Transverse colon (tissue), 4 donors: ENCODE data around the gene C9orf152. TPM values are rescaled to one million over a fixed set of nuclear protein-coding genes. Genes with fewer than 3 reads are reported as not detected.

ENCODE experiments used
- DNase-seq: peaks from one replicate; pipeline ENCODE4 v3.0.0-alpha.2; 2019
- H3K27ac ChIP-seq, 4 donors: fragments of 200-600 bp; sonication (generic); 2 replicates each; pipeline ENCODE4 v1.5.1; 2016 to 2018; ENCODE audit warnings: inconsistent platforms in 4 of 4
- H3K27me3 ChIP-seq: fragments of 200-600 bp; sonication (generic); 2 replicates; pipeline ENCODE4 v1.5.1; 2017; ENCODE audit warnings: inconsistent platforms
- H3K36me3 ChIP-seq, 4 donors: fragments of 200-600 bp; sonication (generic); 2 replicates each; pipeline ENCODE4 v1.5.1; 2017 to 2019; ENCODE audit warnings: inconsistent platforms in 4 of 4
- H3K4me1 ChIP-seq, 4 donors: fragments of 200-600 bp; sonication (generic); 2 replicates each; pipeline ENCODE4 v1.5.1; 2017 to 2020; ENCODE audit warnings: inconsistent platforms in 4 of 4
- H3K4me3 ChIP-seq, 4 donors: fragments of 200-600 bp; sonication (generic); 1 replicate in 1 of 4; 2 replicates in 3 of 4; pipeline versions ENCODE4 v1.5.1 to v1.6.1; 2017 to 2019; ENCODE audit warnings: inconsistent platforms in 4 of 4
- H3K9me3 ChIP-seq, 2 donors: fragments of 200-600 bp; sonication (generic); 2 replicates each; pipeline ENCODE4 v1.5.1; 2017 to 2019; ENCODE audit warnings: inconsistent platforms in 2 of 2
- CTCF ChIP-seq, 5 experiments: fragments of 200-600 bp in 3 of 5; fragments of 450-650 bp in 2 of 5; sonication (generic) in 3 of 5; IDR thresholded peaks; 1 replicate in 2 of 5; 2 replicates in 3 of 5; pipeline ENCODE4 v1.5.1; 2016 to 2017; ENCODE audit warnings: antibody characterized with exemption in 5 of 5, inconsistent platforms in 3 of 5, mild to moderate bottlenecking in 2 of 5, moderate library complexity in 1 of 5
- EP300 ChIP-seq: sonication (generic); formaldehyde crosslinking; IDR thresholded peaks from one replicate; pipeline ENCODE4 v1.6.1; 2017; ENCODE audit warnings: antibody characterized with exemption, low read depth
- POLR2A ChIP-seq: fragments of 450-650 bp; IDR thresholded peaks from one replicate; pipeline ENCODE4 v1.6.1; 2016; ENCODE audit warnings: antibody characterized with exemption, mild to moderate bottlenecking, moderate library complexity
- POLR2AphosphoS5 ChIP-seq, 3 donors: sonication (generic); formaldehyde crosslinking; IDR thresholded peaks; one replicate each; pipeline ENCODE4 v1.6.1; 2016; ENCODE audit warnings: antibody characterized with exemption in 3 of 3
- WGBS, 2 donors: methylation state at CpG; one replicate each; pipeline ENCODE4 v1.1.5; 2018; ENCODE audit warnings: low coverage in 1 of 2; 5-methylcytosine and 5-hydroxymethylcytosine counted together
- in situ Hi-C, 4 donors: fragments of 200-750 bp; cut with MboI; loops; one replicate each; pipeline versions ENCODE4 v1.15.0 to v1.15.1; 2017; ENCODE audit warnings: low sequenced_read_pairs in 3 of 4, low pct_ligation_motif_present in 1 of 4, low pct_unique_long_range_greater_than_20kb in 1 of 4
- intact Hi-C: fragments of 100-400 bp; cut with DNase I; formaldehyde crosslinking; loops from one replicate; pipeline ENCODE4 v1.15.1; 2023; ENCODE audit warnings: low total_unique reads
- total RNA-seq, 4 donors: library from RNA; depleted of rRNA; stranded (reverse); fragments of >200 nt; gene quantifications; one replicate each; pipeline ENCODE4 v1.1.0, GENCODE V29; 2016

Gene C9orf152
- total RNA-seq, 4 donors from 2014 or later = 9.7 to 31.4 (median 16.7) TPM

GRCh38 chr9:110214586-110215355, 6.8 kb upstream of the C9orf152 start:
- Histone ChIP-seq H3K27me3 (no peaks in the 10 kb centered on the region), H3K4me1 (peaks cover 5 to 43% (median 9%) of the 10 kb centered on the region in 4 donors), H3K4me3 (no peak overlapping the region), H3K36me3 (no peaks in the 10 kb centered on the region), H3K27ac (peak overlapping the region in 2 of 4 donors; percentile 44 to 54), H3K9me3 (no peaks in the 10 kb centered on the region)
- TF ChIP-seq EP300 (no peak), CTCF (IDR thresholded peaks at IDR 0.05) (no peak), POLR2AphosphoS5 (IDR thresholded peaks at IDR 0.05) (no peak), POLR2A (no peak)
- DNase-seq = peak; percentile 23
- in situ Hi-C loops = no loop called here
- intact Hi-C loops = loop anchor here (5.0 kb wide), 2 partner anchors 32 to 312 kb away; no protein-coding TSS in a partner anchor
- 30 to 35% methylated on average over 2 of the region's 2 CpGs for WGBS, 2 donors

GRCh38 chr9:110214090-110214489, 6.1 kb upstream of the C9orf152 start:
- Histone ChIP-seq H3K27ac (peak overlapping the region in 3 of 4 donors; percentile 31 to 54 (median 44)), H3K9me3 (no peaks in the 10 kb centered on the region), H3K4me3 (no peak overlapping the region), H3K4me1 (peaks cover 5 to 43% (median 9%) of the 10 kb centered on the region in 4 donors), H3K36me3 (no peaks in the 10 kb centered on the region), H3K27me3 (no peaks in the 10 kb centered on the region)
- 71% methylated on average over 4 to 6 of the region's 6 CpGs for WGBS, 2 donors
- in situ Hi-C loops (no loop called here), intact Hi-C loops (no loop called here)
- no peak for DNase-seq
- TF ChIP-seq CTCF (IDR thresholded peaks at IDR 0.05) = no peak
- TF ChIP-seq POLR2A = no peak
- TF ChIP-seq POLR2AphosphoS5 (IDR thresholded peaks at IDR 0.05) = no peak
- no peak for TF ChIP-seq EP300

GRCh38 chr9:110213413-110214044, 5.6 kb upstream of the C9orf152 start:
- intact Hi-C loops = no loop called here
- H3K4me1 ChIP-seq = peaks cover 5 to 49% (median 9%) of the 10 kb centered on the region in 4 donors
- DNase-seq = no peak
- 60% methylated on average over 10 of the region's 10 CpGs; no CpG with 5 or more reads in 1 of the 2 donors for WGBS, 2 donors
- no peaks in the 10 kb centered on the region for H3K9me3 ChIP-seq
- peak overlapping the region; percentile 0 to 54 (median 38) for H3K27ac ChIP-seq
- no peaks in the 10 kb centered on the region for H3K27me3 ChIP-seq
- in situ Hi-C loops = no loop called here
- no peaks in the 10 kb centered on the region for H3K36me3 ChIP-seq
- TF ChIP-seq POLR2AphosphoS5 (IDR thresholded peaks at IDR 0.05) (no peak), POLR2A (no peak), CTCF (IDR thresholded peaks at IDR 0.05) (no peak), EP300 (no peak)
- no peak overlapping the region for H3K4me3 ChIP-seq

GRCh38 chr9:110207071-110207641, 803 bp downstream of the C9orf152 start:
- Histone ChIP-seq H3K27me3 (no peaks in the 10 kb centered on the region), H3K4me1 (peaks cover 0 to 31% (median 7%) of the 10 kb centered on the region in 4 donors), H3K9me3 (no peaks in the 10 kb centered on the region), H3K36me3 (no peaks in the 10 kb centered on the region), H3K27ac (peak overlapping the region; percentile 86 to 89 (median 87)), H3K4me3 (peak overlapping the region in 3 of 4 donors; percentile 31 to 42 (median 35))
- in situ Hi-C loops (no loop called here), intact Hi-C loops (no loop called here)
- TF ChIP-seq POLR2AphosphoS5 (IDR thresholded peaks at IDR 0.05) (peak in 2 of 3 donors; percentile 59 to 74), EP300 (no peak), CTCF (IDR thresholded peaks at IDR 0.05) (no peak), POLR2A (peak; percentile 82)
- DNase-seq = peak; percentile 80
- WGBS, 2 donors = 41% methylated on average over 6 of the region's 6 CpGs; no CpG with 5 or more reads in 1 of the 2 donors
